K562 (cell line): Measurements from ENCODE around the gene ZGLP1. TPM values are rescaled to one million over a fixed set of nuclear protein-coding genes. Genes with fewer than 3 reads are reported as not detected.

ENCODE experiments used
- ATAC-seq: fragments of 200-7000 bp; cut with Tn5 transposase; 3 replicates; pipeline ENCODE4 v1.9.1; 2020; ENCODE audit warnings: moderate library complexity
- BruUV-seq: library from RNA; stranded (reverse); fragments of 400-500 nt; replicated peaks from 2 replicates; lab custom pipeline; 2021; lab: Mats Ljungman, UMichigan
- CTCF ChIA-PET: fragments of 300-600 bp; formaldehyde crosslinking; extraction: SDS; loops from one replicate; lab custom pipeline; 2021; ENCODE audit warnings: low intra/inter-chr PET ratio; lab: Yijun Ruan, JAX
- POLR2A ChIA-PET: fragments of 300-600, 350-650 bp; sonication (Branson Sonifier 250); formaldehyde crosslinking; extraction: SDS; loops from one replicate; lab custom pipeline; 2021; ENCODE audit warnings: antibody characterized with exemption, inconsistent platforms; lab: Yijun Ruan, JAX
- DNase-seq, 4 experiments: peaks; one replicate each; pipeline versions ENCODE4 v3.0.0 to v3.0.0-alpha.2; 2011 to 2018; ENCODE audit warnings: low spot score in 3 of 4, mixed read lengths in 3 of 4; ENCODE audit errors: extremely low read depth in 1 of 4
- FAIRE-seq: peaks from 2 replicates; lab custom pipeline; 2011; peaks lifted over from hg19 to GRCh38; lab: Jason Lieb, UNC
- H2AFZ ChIP-seq: 2 replicates; pipeline ENCODE4 v1.6.0; 2011; ENCODE audit warnings: low read depth, low read length, control low read depth, inconsistent platforms
- H3K27ac ChIP-seq: fragments of 200-600 bp; 3 replicates; pipeline ENCODE4 v1.8.0; 2011; ENCODE audit warnings: low read depth, mild to moderate bottlenecking, control low read depth, inconsistent platforms, low read length, moderate library complexity, mixed read lengths; ENCODE audit errors: extremely low read depth
- H3K27me3 ChIP-seq, 2 experiments: fragments of 300-600 bp in 1 of 2; 2 replicates in 1 of 2; 3 replicates in 1 of 2; pipeline versions ENCODE4 v1.6.0 to v1.8.0; 2011; ENCODE audit warnings: inconsistent platforms in 2 of 2, low read length in 2 of 2, mild to moderate bottlenecking in 1 of 2, mixed read lengths in 1 of 2, moderate library complexity in 1 of 2; ENCODE audit not compliant: control insufficient read depth in 2 of 2, insufficient read depth in 2 of 2
- H3K36me3 ChIP-seq: fragments of 300-600 bp; 3 replicates; pipeline ENCODE4 v1.8.0; 2011; ENCODE audit warnings: mild to moderate bottlenecking, low read length, inconsistent platforms; ENCODE audit not compliant: control insufficient read depth, insufficient read depth
- H3K4me1 ChIP-seq, 2 experiments: fragments of 200-600 bp in 1 of 2; replicated peaks in 1 of 2; 2 replicates in 1 of 2; 3 replicates in 1 of 2; pipeline versions ENCODE4 v1.5.1 to v1.8.0; 2011; ENCODE audit warnings: inconsistent platforms in 2 of 2, low read length in 2 of 2, mild to moderate bottlenecking in 1 of 2, mixed read lengths in 1 of 2, moderate library complexity in 1 of 2; ENCODE audit not compliant: control insufficient read depth in 2 of 2, insufficient read depth in 2 of 2
- H3K4me2 ChIP-seq: 2 replicates; pipeline ENCODE4 v1.6.1; 2011; ENCODE audit warnings: low read length, control low read depth, inconsistent platforms, mixed read lengths; ENCODE audit not compliant: insufficient read depth
- H3K4me3 ChIP-seq: fragments of 200-600 bp; sonication (generic), shearing (Covaris generic); 2 replicates; pipeline ENCODE4 v1.5.1; 2016; ENCODE audit warnings: control low read depth, inconsistent platforms
- H3K79me2 ChIP-seq: fragments of 200-600 bp; 3 replicates; pipeline ENCODE4 v1.8.0; 2011; ENCODE audit warnings: low read length, inconsistent platforms; ENCODE audit not compliant: control insufficient read depth, insufficient read depth
- H3K9ac ChIP-seq, 2 experiments: 2 replicates each; pipeline versions ENCODE4 v1.6.0 to v1.6.1; 2011; ENCODE audit warnings: low read depth in 2 of 2, low read length in 2 of 2, control low read depth in 1 of 2, inconsistent platforms in 1 of 2, mild to moderate bottlenecking in 1 of 2, mixed read lengths in 1 of 2; ENCODE audit not compliant: insufficient read depth in 1 of 2
- H3K9me1 ChIP-seq: one replicate; pipeline ENCODE4 v1.6.0; 2011; ENCODE audit warnings: inconsistent platforms, mild to moderate bottlenecking, low read length, moderate library complexity; ENCODE audit not compliant: control insufficient read depth, insufficient read depth
- H3K9me3 ChIP-seq: replicated peaks from 2 replicates; pipeline ENCODE4 v1.5.1; 2011; ENCODE audit warnings: low read depth, low read length, inconsistent platforms; ENCODE audit not compliant: control insufficient read depth, insufficient read depth
- H4K20me1 ChIP-seq: replicated peaks from 2 replicates; pipeline ENCODE4 v1.6.1; 2011; ENCODE audit warnings: low read length, inconsistent platforms, mixed read lengths; ENCODE audit not compliant: control insufficient read depth, insufficient read depth
- ADNP ChIP-seq: fragments of 200-800 bp; sonication (Bioruptor generic); IDR thresholded peaks from 2 replicates; pipeline ENCODE4 v1.6.1; 2016; ENCODE audit warnings: missing genetic modification characterization, missing compliant biosample characterization
- BCOR ChIP-seq: fragments of 450-650 bp; IDR thresholded peaks from 2 replicates; pipeline ENCODE4 v1.6.1; 2016
- KDM1A ChIP-seq, 2 experiments: fragments of 450-650 bp; IDR thresholded peaks; 2 replicates each; pipeline ENCODE4 v1.6.1; 2016; ENCODE audit warnings: mild to moderate bottlenecking in 2 of 2
- RBM25 ChIP-seq: fragments of 200-400 bp; formaldehyde crosslinking; IDR thresholded peaks from 2 replicates; pipeline ENCODE4 v1.6.1; 2018; ENCODE audit warnings: low read length, low read depth, moderate library complexity; ENCODE audit not compliant: severe bottlenecking
- SPI1 ChIP-seq: IDR thresholded peaks from 2 replicates; pipeline ENCODE4 v1.6.1; 2011; ENCODE audit warnings: low read depth, low read length, control low read depth, borderline replicate concordance
- TAF9B ChIP-seq: fragments of 450-650 bp; IDR thresholded peaks from 2 replicates; pipeline ENCODE4 v1.6.1; 2018; ENCODE audit warnings: mild to moderate bottlenecking; ENCODE audit not compliant: partially characterized antibody
- WGBS: fragments of 100-300 bp; shearing (Covaris generic); methylation state at CpG from one replicate; pipeline ENCODE4 v1.1.6; 2016; ENCODE audit warnings: low coverage, mixed read lengths; ENCODE audit not compliant: insufficient coverage; ENCODE audit errors: missing lambda C conversion rate; 5-methylcytosine and 5-hydroxymethylcytosine counted together
- in situ Hi-C: fragments of 300-500 bp; cut with MboI; formaldehyde crosslinking; loops from 4 replicates; pipeline ENCODE4 v1.15.0; 2018; ENCODE audit warnings: inconsistent platforms, mixed read lengths
- intact Hi-C: fragments of 100-400 bp; cut with micrococcal nuclease; formaldehyde crosslinking; loops from 2 replicates; pipeline ENCODE4 v1.14.2; 2022
- polyA plus RNA-seq, 8 experiments: library from polyadenylated mRNA; depleted of rRNA in 4 of 8; stranded (reverse) in 5 of 8; unstranded in 3 of 8; fragments of >200 nt; fragmentation: Nextera tagmentation in 2 of 8; fragmentation: Illumina TruSeq in 1 of 8; extraction: Ambion mirVana in 2 of 8; extraction: Trizol in 1 of 8; gene quantifications; 2 replicates each; pipeline versions ENCODE4 v1.2.1 to v1.2.3, GENCODE V29; 2011 to 2014; ENCODE audit warnings: inconsistent platforms in 1 of 8, missing spikeins in 1 of 8
- total RNA-seq, 7 experiments: library from RNA; depleted of rRNA in 6 of 7; stranded (reverse); fragments of >200 nt in 6 of 7; fragmentation: Illumina TruSeq in 2 of 7; extraction: Trizol in 2 of 7; gene quantifications; 2 replicates each; pipeline versions ENCODE4 v1.2.1 to v1.2.3, GENCODE V29; 2011 to 2021; ENCODE audit warnings: low replicate concordance in 1 of 7
- TF ChIP-seq, protein P1 (sequence below): fragments of 250-450 bp; sonication (Bioruptor Pico); IDR thresholded peaks from 2 replicates; pipeline ENCODE4 v1.4.0; 2020; ENCODE audit warnings: mild to moderate bottlenecking

The ZGLP1 gene
- total and polyA plus RNA-seq, 9 of the 15 experiments (the other 6 are each of a cell fraction or from before 2014, with no cell fraction given) = 0.24 to 4.5 (median 2.2) TPM

DNA sequence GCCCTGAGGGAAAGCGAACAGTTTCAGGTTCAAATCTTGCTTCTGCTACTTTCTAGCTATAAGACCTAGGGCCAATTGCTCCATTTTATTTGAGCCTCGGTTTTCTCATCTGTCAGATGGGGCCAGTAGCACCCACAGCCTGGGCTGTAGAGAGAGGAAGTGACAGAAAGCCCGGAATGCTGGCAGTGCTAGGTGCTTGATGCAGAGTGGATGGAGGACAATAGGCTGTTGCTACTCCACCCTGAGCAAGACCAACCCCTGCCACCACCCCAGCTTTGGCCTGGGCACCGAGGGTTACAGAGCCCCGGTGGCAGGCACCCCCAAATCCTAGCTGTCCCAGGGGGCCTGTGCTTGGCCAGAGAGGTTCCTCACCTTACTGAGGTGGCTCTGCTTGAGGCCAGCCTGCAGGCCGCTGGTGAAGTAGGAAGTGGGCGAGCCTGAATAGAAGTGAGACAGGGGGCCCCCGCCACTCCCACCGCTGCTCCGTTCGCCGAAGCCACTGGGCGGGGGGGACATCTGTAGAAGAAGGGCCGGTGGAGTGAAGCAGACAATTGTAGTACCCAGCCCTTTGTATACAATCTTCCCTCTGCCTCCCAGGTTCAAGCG lies 8.3 kb upstream of the ZGLP1 start:
- DNase-seq (no peak), ATAC-seq (no peak), FAIRE-seq (no peak)
- Histone ChIP-seq H3K4me3 (no peak overlapping the region), H3K27ac (no peak overlapping the region), H3K4me1 (peaks cover 16 to 64% of the 10 kb centered on the region in 2 experiments), H2AFZ (no peak overlapping the region), H3K4me2 (no peak overlapping the region), H3K9me3 (no peaks in the 10 kb centered on the region), H3K27me3 (no peaks in the 10 kb centered on the region), H3K9me1 (no peaks in the 10 kb centered on the region), H3K9ac (peak overlapping the region in 1 of 2 experiments; percentile 50; a peak in 2 of 4 replicates), H3K79me2 (peaks cover 23% of the 10 kb centered on the region), H4K20me1 (0 out of 2 replicates have a peak, but pooled peaks cover 8% of the 10 kb centered on the region), H3K36me3 (peaks cover 80% of the 10 kb centered on the region; the same call in 2 of the 3 replicates)
- BruUV-seq = no TSS peak
- 92% methylated on average over 15 of the region's 15 CpGs for WGBS
- ChIA-PET POLR2A (interaction anchor here (0.6 to 3.3 kb wide), 5 partner anchors 7 to 18 kb away, joined by 3 to 19 read pairs (median 7); no protein-coding TSS in a partner anchor), CTCF (no interaction called here)
- intact Hi-C loops = no loop called here
- TF ChIP-seq, protein P1, sequence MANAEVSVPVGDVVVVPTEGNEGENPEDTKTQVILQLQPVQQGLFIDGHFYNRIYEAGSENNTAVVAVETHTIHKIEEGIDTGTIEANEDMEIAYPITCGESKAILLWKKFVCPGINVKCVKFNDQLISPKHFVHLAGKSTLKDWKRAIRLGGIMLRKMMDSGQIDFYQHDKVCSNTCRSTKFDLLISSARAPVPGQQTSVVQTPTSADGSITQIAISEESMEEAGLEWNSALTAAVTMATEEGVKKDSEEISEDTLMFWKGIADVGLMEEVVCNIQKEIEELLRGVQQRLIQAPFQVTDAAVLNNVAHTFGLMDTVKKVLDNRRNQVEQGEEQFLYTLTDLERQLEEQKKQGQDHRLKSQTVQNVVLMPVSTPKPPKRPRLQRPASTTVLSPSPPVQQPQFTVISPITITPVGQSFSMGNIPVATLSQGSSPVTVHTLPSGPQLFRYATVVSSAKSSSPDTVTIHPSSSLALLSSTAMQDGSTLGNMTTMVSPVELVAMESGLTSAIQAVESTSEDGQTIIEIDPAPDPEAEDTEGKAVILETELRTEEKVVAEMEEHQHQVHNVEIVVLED (CRISPR knock-in tag) = no peak
- TF ChIP-seq TAF9B (no peak), SPI1 (peak; percentile 55; the same call in 1 of the 2 replicates), BCOR (peak; percentile 45; the same call in 1 of the 2 replicates), ADNP (tag) (peak; percentile 59; the same call in 1 of the 2 replicates), RBM25 (peak; percentile 71), KDM1A (IDR thresholded peaks at IDR 0.05) (0 out of 4 replicates have a peak, but pooled peaks of 1 of the 2 experiments have one; percentile 33)
- in situ Hi-C loops = no loop called here
